HepG2 (cell line): ENCODE data around the gene PEAK1. TPM values are rescaled to one million over a fixed set of nuclear protein-coding genes. Genes with fewer than 3 reads are reported as not detected.

Experiments
- ATAC-seq: fragments of 200-7000 bp; cut with Tn5 transposase; 3 replicates; pipeline ENCODE4 v1.9.1; 2020; ENCODE audit warnings: mild to moderate bottlenecking, moderate library complexity
- BruUV-seq: library from RNA; stranded (reverse); fragments of 400-500 nt; replicated peaks from 2 replicates; lab custom pipeline; 2021; lab: Mats Ljungman, UMichigan
- CTCF ChIA-PET: fragments of 300-600 bp; formaldehyde crosslinking; extraction: SDS; loops from one replicate; lab custom pipeline; 2021; ENCODE audit warnings: low total read pairs, inconsistent platforms, low intra/inter-chr PET ratio; lab: Yijun Ruan, JAX
- POLR2A ChIA-PET: fragments of 350-600 bp; sonication (Branson Sonifier 250); formaldehyde crosslinking; loops from one replicate; lab custom pipeline; 2020; ENCODE audit warnings: antibody characterized with exemption, inconsistent platforms; lab: Yijun Ruan, JAX
- DNase-seq: peaks from one replicate; pipeline ENCODE4 v3.0.0-alpha.2; 2015; ENCODE audit warnings: low spot score
- FAIRE-seq: peaks from 3 replicates; lab custom pipeline; 2011; peaks lifted over from hg19 to GRCh38; lab: Jason Lieb, UNC
- H2AFZ ChIP-seq: one replicate; pipeline ENCODE4 v1.6.1; 2011; ENCODE audit warnings: low read length, inconsistent platforms
- H3K27ac ChIP-seq: fragments of 300-600 bp; 3 replicates; pipeline ENCODE4 v1.8.0; 2011; ENCODE audit warnings: mixed run types, mild to moderate bottlenecking, mixed read lengths, low read length, inconsistent platforms; ENCODE audit not compliant: insufficient read depth; ENCODE audit errors: extremely low read length
- H3K27me3 ChIP-seq, 2 experiments: fragments of 200-600 bp in 1 of 2; 2 replicates in 1 of 2; 3 replicates in 1 of 2; pipeline versions ENCODE4 v1.6.0 to v1.8.0; 2011; ENCODE audit warnings: low read length in 2 of 2, mild to moderate bottlenecking in 2 of 2, moderate library complexity in 2 of 2, inconsistent platforms in 1 of 2; ENCODE audit not compliant: insufficient read depth in 2 of 2, control insufficient read depth in 1 of 2
- H3K36me3 ChIP-seq, 2 experiments: fragments of 200-600 bp in 1 of 2; replicated peaks in 1 of 2; 2 replicates in 1 of 2; 3 replicates in 1 of 2; pipeline versions ENCODE4 v1.5.1 to v1.8.0; 2011; ENCODE audit warnings: low read length in 2 of 2, inconsistent platforms in 1 of 2; ENCODE audit not compliant: insufficient read depth in 2 of 2, control insufficient read depth in 1 of 2
- H3K4me1 ChIP-seq: 2 replicates; pipeline ENCODE4 v1.5.1; 2012; ENCODE audit warnings: low read length, inconsistent platforms; ENCODE audit not compliant: insufficient read depth
- H3K4me2 ChIP-seq: 2 replicates; pipeline ENCODE4 v1.6.0; 2011; ENCODE audit warnings: low read depth, low read length, inconsistent platforms
- H3K4me3 ChIP-seq, 3 experiments: fragments of 200-600 bp in 1 of 3; sonication (generic), shearing (Covaris generic) in 1 of 3; replicated peaks in 1 of 3; 2 replicates each; pipeline ENCODE4 v1.5.1; 2011 to 2016; ENCODE audit warnings: low read length in 3 of 3, inconsistent platforms in 2 of 3, low read depth in 2 of 3, mild to moderate bottlenecking in 2 of 3, control low read depth in 1 of 3, mixed read lengths in 1 of 3; ENCODE audit not compliant: insufficient read depth in 1 of 3
- H3K79me2 ChIP-seq: one replicate; pipeline ENCODE4 v1.6.1; 2011; ENCODE audit warnings: low read length, inconsistent platforms; ENCODE audit not compliant: insufficient read depth
- H3K9ac ChIP-seq: 2 replicates; pipeline ENCODE4 v1.6.0; 2011; ENCODE audit warnings: mild to moderate bottlenecking, low read depth, low read length, inconsistent platforms; ENCODE audit not compliant: insufficient read depth
- H3K9me3 ChIP-seq: 2 replicates; pipeline ENCODE4 v1.5.1; 2012; ENCODE audit warnings: mild to moderate bottlenecking, low read length
- H4K20me1 ChIP-seq: 2 replicates; pipeline ENCODE4 v1.6.0; 2011; ENCODE audit warnings: inconsistent platforms, mild to moderate bottlenecking, low read length, moderate library complexity; ENCODE audit not compliant: insufficient read depth
- HHEX ChIP-seq: IDR thresholded peaks from 2 replicates; pipeline ENCODE4 v1.6.1; 2016; ENCODE audit warnings: control low read depth
- NFE2L1 ChIP-seq: sonication (generic); formaldehyde crosslinking; IDR thresholded peaks from 2 replicates; pipeline ENCODE4 v1.4.0; 2020; ENCODE audit warnings: missing genetic modification reagents, mild to moderate bottlenecking, borderline replicate concordance
- RARA ChIP-seq: IDR thresholded peaks from 2 replicates; pipeline ENCODE4 v1.6.1; 2016; ENCODE audit warnings: missing genetic modification reagents, missing compliant biosample characterization
- ZBTB42 ChIP-seq: sonication (generic); formaldehyde crosslinking; IDR thresholded peaks from 2 replicates; pipeline ENCODE4 v1.5.0; 2020; ENCODE audit warnings: mild to moderate bottlenecking, missing genetic modification reagents
- ZMYM2 ChIP-seq: sonication (generic); formaldehyde crosslinking; IDR thresholded peaks from 2 replicates; pipeline ENCODE4 v1.8.0; 2022; ENCODE audit warnings: mild to moderate bottlenecking, missing genetic modification reagents
- ZNF335 ChIP-seq: sonication (generic); formaldehyde crosslinking; IDR thresholded peaks from 2 replicates; pipeline ENCODE4 v1.4.0; 2020; ENCODE audit warnings: missing genetic modification reagents
- ZNF350 ChIP-seq: sonication (generic); formaldehyde crosslinking; IDR thresholded peaks from 2 replicates; pipeline ENCODE4 v1.4.0; 2020; ENCODE audit warnings: mild to moderate bottlenecking, low read depth, missing genetic modification reagents, borderline replicate concordance
- ZNF432 ChIP-seq: sonication (generic); formaldehyde crosslinking; IDR thresholded peaks from 2 replicates; pipeline ENCODE4 v1.5.0; 2020; ENCODE audit warnings: missing genetic modification reagents, mild to moderate bottlenecking, borderline replicate concordance
- ZNF572 ChIP-seq: sonication (generic); formaldehyde crosslinking; IDR thresholded peaks from 2 replicates; pipeline ENCODE4 v1.5.1; 2020; ENCODE audit warnings: mild to moderate bottlenecking, missing genetic modification reagents
- ZNF652 ChIP-seq: IDR thresholded peaks from 2 replicates; pipeline ENCODE4 v1.6.1; 2016; ENCODE audit warnings: low read depth, borderline replicate concordance
- WGBS: methylation state at CpG from one replicate; pipeline ENCODE4 v1.1.6; 2017; ENCODE audit warnings: low lambda C conversion rate; 5-methylcytosine and 5-hydroxymethylcytosine counted together
- in situ Hi-C: cut with HindIII; loops from 2 replicates; pipeline ENCODE4 v1.10.0; 2017; ENCODE audit warnings: low pct_unique_long_range_greater_than_20kb; ENCODE audit not compliant: extremely low pct_ligation_motif_present
- intact Hi-C: fragments of 100-400 bp; cut with micrococcal nuclease; formaldehyde crosslinking; loops from one replicate; pipeline ENCODE4 v1.10.0; 2022; ENCODE audit not compliant: unreplicated experiment
- polyA plus RNA-seq, 8 experiments: library from polyadenylated mRNA; depleted of rRNA in 3 of 8; stranded (reverse) in 7 of 8; unstranded in 1 of 8; fragments of >200 nt; fragmentation: Illumina TruSeq in 4 of 8; extraction: Trizol in 4 of 8; gene quantifications; 2 replicates each; pipeline versions ENCODE4 v1.2.1 to v1.2.3, GENCODE V29; 2011 to 2016; ENCODE audit warnings: low read depth in 4 of 8, missing spikeins in 1 of 8, mixed read lengths in 1 of 8; ENCODE audit not compliant: insufficient read depth in 1 of 8
- total RNA-seq, 5 experiments: library from RNA; depleted of rRNA; stranded (reverse); fragments of >200 nt; fragmentation: Illumina TruSeq; extraction: Trizol; gene quantifications; 2 replicates each; pipeline ENCODE4 v1.2.3, GENCODE V29; 2016; ENCODE audit warnings: low read depth in 1 of 5
- TF ChIP-seq, protein P1 (sequence below): sonication (generic); formaldehyde crosslinking; IDR thresholded peaks from 2 replicates; pipeline ENCODE4 v1.8.1; 2023; ENCODE audit warnings: mild to moderate bottlenecking, missing genetic modification reagents, borderline replicate concordance
- TF ChIP-seq, protein P2 (sequence below): sonication (generic); formaldehyde crosslinking; conservative IDR thresholded peaks from 2 replicates; pipeline ENCODE4 v1.4.0; 2020; ENCODE audit warnings: missing genetic modification reagents

The PEAK1 gene
- total and polyA plus RNA-seq, 2 of the 13 experiments (the other 11 are each of a cell fraction or from before 2014, with no cell fraction given): 6.0 to 6.6 TPM

DNA sequence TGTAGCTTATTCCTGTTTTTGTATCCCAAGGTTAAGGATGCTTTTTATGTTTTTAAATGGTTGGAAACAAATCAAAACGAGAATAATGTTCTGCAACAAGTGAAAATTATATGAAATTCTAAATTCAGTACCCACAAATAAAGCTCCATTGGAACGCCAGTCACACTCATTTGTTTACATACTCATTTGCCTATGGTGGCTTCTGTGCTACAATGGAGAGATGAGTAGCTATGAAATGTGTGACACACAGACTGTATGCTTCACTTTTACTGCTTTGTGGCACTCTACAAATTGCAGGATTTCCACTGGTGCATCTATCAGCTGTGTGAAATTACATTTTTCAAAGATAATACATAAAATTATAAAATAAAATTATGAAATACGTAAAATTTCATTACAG, 236.8 kb downstream of the PEAK1 start:
- BruUV-seq: no TSS peak
- H3K79me2 ChIP-seq: no peaks in the 10 kb centered on the region
- no peak overlapping the region for H2AFZ ChIP-seq
- intact Hi-C loops: no loop called here
- FAIRE-seq (no peak), ATAC-seq (no peak), DNase-seq (no peak)
- no peaks in the 10 kb centered on the region for H3K9me3 ChIP-seq
- H3K4me1 ChIP-seq: peaks cover 30% of the 10 kb centered on the region
- no peaks in the 10 kb centered on the region for H3K27me3 ChIP-seq
- no peak overlapping the region for H3K4me2 ChIP-seq
- POLR2A ChIA-PET: no interaction called here
- TF ChIP-seq RARA (CRISPR knock-in tag): no peak
- TF ChIP-seq, protein P1, sequence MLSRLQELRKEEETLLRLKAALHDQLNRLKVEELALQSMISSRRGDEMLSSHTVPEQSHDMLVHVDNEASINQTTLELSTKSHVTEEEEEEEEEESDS: no peak
- no peak for TF ChIP-seq ZNF432 (CRISPR knock-in tag)
- TF ChIP-seq ZNF335 (CRISPR knock-in tag): no peak
- TF ChIP-seq ZBTB42: no peak
- TF ChIP-seq, protein P2, sequence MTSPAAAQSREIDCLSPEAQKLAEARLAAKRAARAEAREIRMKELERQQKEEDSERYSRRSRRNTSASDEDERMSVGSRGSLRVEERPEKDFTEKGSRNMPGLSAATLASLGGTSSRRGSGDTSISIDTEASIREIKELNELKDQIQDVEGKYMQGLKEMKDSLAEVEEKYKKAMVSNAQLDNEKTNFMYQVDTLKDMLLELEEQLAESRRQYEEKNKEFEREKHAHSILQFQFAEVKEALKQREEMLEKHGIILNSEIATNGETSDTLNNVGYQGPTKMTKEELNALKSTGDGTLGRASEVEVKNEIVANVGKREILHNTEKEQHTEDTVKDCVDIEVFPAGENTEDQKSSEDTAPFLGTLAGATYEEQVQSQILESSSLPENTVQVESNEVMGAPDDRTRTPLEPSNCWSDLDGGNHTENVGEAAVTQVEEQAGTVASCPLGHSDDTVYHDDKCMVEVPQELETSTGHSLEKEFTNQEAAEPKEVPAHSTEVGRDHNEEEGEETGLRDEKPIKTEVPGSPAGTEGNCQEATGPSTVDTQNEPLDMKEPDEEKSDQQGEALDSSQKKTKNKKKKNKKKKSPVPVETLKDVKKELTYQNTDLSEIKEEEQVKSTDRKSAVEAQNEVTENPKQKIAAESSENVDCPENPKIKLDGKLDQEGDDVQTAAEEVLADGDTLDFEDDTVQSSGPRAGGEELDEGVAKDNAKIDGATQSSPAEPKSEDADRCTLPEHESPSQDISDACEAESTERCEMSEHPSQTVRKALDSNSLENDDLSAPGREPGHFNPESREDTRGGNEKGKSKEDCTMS: no peak
- TF ChIP-seq HHEX (CRISPR knock-in tag): no peak
- no peak for TF ChIP-seq ZMYM2 (CRISPR knock-in tag)
- no peak for TF ChIP-seq ZNF652 (CRISPR knock-in tag)
- no peak for TF ChIP-seq NFE2L1 (CRISPR knock-in tag)
- TF ChIP-seq ZNF350 (CRISPR knock-in tag): no peak
- TF ChIP-seq ZNF572: no peak
- TF ChIP-seq, all 625 proteins: peak for 0
- CTCF ChIA-PET: no interaction called here
- Histone ChIP-seq H3K9ac (no peak overlapping the region), H3K4me3 (no peak overlapping the region), H3K36me3 (peaks cover 3 to 8% of the 10 kb centered on the region in 2 experiments; a peak in 2 of 5 replicates), H4K20me1 (no peaks in the 10 kb centered on the region), H3K27ac (no peak overlapping the region)
- in situ Hi-C loops: no loop called here
- 87% methylated on average over 3 of the region's 3 CpGs for WGBS
